Panc1 (cell line): Measurements from ENCODE around the gene FSD1.

Experiments used
- REST ChIP-seq, 2 experiments: IDR thresholded peaks; 2 replicates each; pipeline ENCODE4 v1.6.1; 2011 to 2012; ENCODE audit warnings: low read depth in 2 of 2, control low read depth in 1 of 2, low read length in 1 of 2, mild to moderate bottlenecking in 1 of 2, moderate library complexity in 1 of 2; ENCODE audit not compliant: insufficient read depth in 1 of 2
- TCF7L2 ChIP-seq: IDR thresholded peaks from 2 replicates; pipeline ENCODE4 v1.6.1; 2011; ENCODE audit warnings: mild to moderate bottlenecking, low read depth, low read length, inconsistent platforms
- TF ChIP-seq, protein P1 (sequence below): fragments of 450-650 bp; IDR thresholded peaks from 2 replicates; pipeline ENCODE4 v1.5.1; 2017; ENCODE audit warnings: mild to moderate bottlenecking

- TF ChIP-seq, protein P1, sequence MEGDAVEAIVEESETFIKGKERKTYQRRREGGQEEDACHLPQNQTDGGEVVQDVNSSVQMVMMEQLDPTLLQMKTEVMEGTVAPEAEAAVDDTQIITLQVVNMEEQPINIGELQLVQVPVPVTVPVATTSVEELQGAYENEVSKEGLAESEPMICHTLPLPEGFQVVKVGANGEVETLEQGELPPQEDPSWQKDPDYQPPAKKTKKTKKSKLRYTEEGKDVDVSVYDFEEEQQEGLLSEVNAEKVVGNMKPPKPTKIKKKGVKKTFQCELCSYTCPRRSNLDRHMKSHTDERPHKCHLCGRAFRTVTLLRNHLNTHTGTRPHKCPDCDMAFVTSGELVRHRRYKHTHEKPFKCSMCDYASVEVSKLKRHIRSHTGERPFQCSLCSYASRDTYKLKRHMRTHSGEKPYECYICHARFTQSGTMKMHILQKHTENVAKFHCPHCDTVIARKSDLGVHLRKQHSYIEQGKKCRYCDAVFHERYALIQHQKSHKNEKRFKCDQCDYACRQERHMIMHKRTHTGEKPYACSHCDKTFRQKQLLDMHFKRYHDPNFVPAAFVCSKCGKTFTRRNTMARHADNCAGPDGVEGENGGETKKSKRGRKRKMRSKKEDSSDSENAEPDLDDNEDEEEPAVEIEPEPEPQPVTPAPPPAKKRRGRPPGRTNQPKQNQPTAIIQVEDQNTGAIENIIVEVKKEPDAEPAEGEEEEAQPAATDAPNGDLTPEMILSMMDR = no peak
- TF ChIP-seq TCF7L2 (no peak), REST (IDR thresholded peaks at IDR 0.05; ENCODE audit: insufficient read depth in 1 of 2, low read depth in 2 of 2, low read length in 1 of 2) (no peak)
Measured at GRCh38 chr19:4328243-4328990, 24.0 kb downstream of the FSD1 start.
